ENCODE results near the gene TMSB15B. TPM values are rescaled to one million over a fixed set of nuclear protein-coding genes. Genes with fewer than 3 reads are reported as not detected.
"Not testable (repeated sequence)": the region's sequence is repeated elsewhere in the genome, so short reads cannot be mapped to it uniquely, and the experiment has no call there.

TMSB15B gene
- total RNA-seq, 1 donor from 2014 or later = 8.0 TPM

GRCh38 chrX:103918571-103919269 is 43.7 kb upstream of the TMSB15B start:
- Histone ChIP-seq H3K9ac (ENCODE audit: low read length) (peak overlapping the region; percentile 87), H2AFZ (ENCODE audit: low read depth, low read length) (peak overlapping the region; percentile 97), H4K20me1 (ENCODE audit: insufficient read depth, low read length) (no peaks in the 10 kb centered on the region), H3K27me3 (ENCODE audit: insufficient read depth, low read length) (no peaks in the 10 kb centered on the region), H3K9me3 (ENCODE audit: insufficient read depth, low read depth, low read length) (no peaks in the 10 kb centered on the region), H3K36me3 (ENCODE audit: insufficient read depth, low read length) (no peaks in the 10 kb centered on the region), H3K4me2 (ENCODE audit: low read length) (peak overlapping the region; percentile 90), H3K4me1 (ENCODE audit: insufficient read depth, low read length) (peaks cover 2% of the 10 kb centered on the region), H3K4me3 (ENCODE audit: insufficient read depth, low read depth, low read length) (peak overlapping the region; percentile 76), H3K79me2 (ENCODE audit: insufficient read depth, low read length) (peaks cover 6% of the 10 kb centered on the region), H3K27ac (ENCODE audit: low read depth, low read length) (peak overlapping the region; percentile 70)
- Mint-ChIP-seq H3K4me1 (ENCODE audit: low read depth, unreplicated experiment) (peaks cover 3% of the 10 kb centered on the region), H3K36me3 (ENCODE audit: low read depth, unreplicated experiment) (no peaks in the 10 kb centered on the region), H3K4me3 (ENCODE audit: unreplicated experiment) (peak overlapping the region; percentile 90), H3K27ac (ENCODE audit: unreplicated experiment) (no peak overlapping the region), H3K9me3 (ENCODE audit: unreplicated experiment) (no peaks in the 10 kb centered on the region), H3K27me3 (ENCODE audit: low read depth, unreplicated experiment) (no peaks in the 10 kb centered on the region)
- FAIRE-seq = no peak
- DNase-seq (ENCODE audit: low read depth) = peak; percentile 66
- no peak for TF ChIP-seq EZH2 (IDR thresholded peaks at IDR 0.05; ENCODE audit: insufficient read depth, low read length)
- TF ChIP-seq CTCF (IDR thresholded peaks at IDR 0.05; ENCODE audit: insufficient read depth, low read depth, low read length) = no peak

GRCh38 chrX:103919270-103919637 is 43.2 kb upstream of the TMSB15B start:
- Histone ChIP-seq H3K4me2 (ENCODE audit: low read length) (peak overlapping the region; percentile 90), H3K79me2 (ENCODE audit: insufficient read depth, low read length) (peaks cover 6% of the 10 kb centered on the region), H3K9ac (ENCODE audit: low read length) (peak overlapping the region; percentile 87), H3K27me3 (ENCODE audit: insufficient read depth, low read length) (no peaks in the 10 kb centered on the region), H3K36me3 (ENCODE audit: insufficient read depth, low read length) (no peaks in the 10 kb centered on the region), H4K20me1 (ENCODE audit: insufficient read depth, low read length) (no peaks in the 10 kb centered on the region), H2AFZ (ENCODE audit: low read depth, low read length) (peak overlapping the region; percentile 97), H3K4me3 (ENCODE audit: insufficient read depth, low read depth, low read length) (peak overlapping the region; percentile 76), H3K27ac (ENCODE audit: low read depth, low read length) (peak overlapping the region; percentile 70), H3K9me3 (ENCODE audit: insufficient read depth, low read depth, low read length) (no peaks in the 10 kb centered on the region), H3K4me1 (ENCODE audit: insufficient read depth, low read length) (no peaks in the 10 kb centered on the region)
- H3K36me3 Mint-ChIP-seq (ENCODE audit: low read depth, unreplicated experiment) = no peaks in the 10 kb centered on the region
- no peaks in the 10 kb centered on the region for H3K9me3 Mint-ChIP-seq (ENCODE audit: unreplicated experiment)
- TF ChIP-seq EZH2 (IDR thresholded peaks at IDR 0.05; ENCODE audit: insufficient read depth, low read length) (no peak), CTCF (IDR thresholded peaks at IDR 0.05; ENCODE audit: insufficient read depth, low read depth, low read length) (peak; percentile 31)
- H3K27me3 Mint-ChIP-seq (ENCODE audit: low read depth, unreplicated experiment) = no peaks in the 10 kb centered on the region
- H3K4me1 Mint-ChIP-seq (ENCODE audit: low read depth, unreplicated experiment) = no peaks in the 10 kb centered on the region
- peak overlapping the region; percentile 90 for H3K4me3 Mint-ChIP-seq (ENCODE audit: unreplicated experiment)
- FAIRE-seq (no peak), DNase-seq (ENCODE audit: low read depth) (peak; percentile 44)
- H3K27ac Mint-ChIP-seq (ENCODE audit: unreplicated experiment) = no peak overlapping the region

- H3K27ac ChIP-seq (ENCODE audit: low read depth, low read length); H3K9me3 ChIP-seq (ENCODE audit: insufficient read depth, low read depth, low read length); H3K4me2 ChIP-seq (ENCODE audit: low read length); H3K27me3 Mint-ChIP-seq (ENCODE audit: low read depth, unreplicated experiment); H3K36me3 ChIP-seq (ENCODE audit: insufficient read depth, low read length); H3K36me3 Mint-ChIP-seq (ENCODE audit: low read depth, unreplicated experiment); DNase-seq (ENCODE audit: low read depth); H3K9me3 Mint-ChIP-seq (ENCODE audit: unreplicated experiment); H4K20me1 ChIP-seq (ENCODE audit: insufficient read depth, low read length); H3K4me3 ChIP-seq (ENCODE audit: insufficient read depth, low read depth, low read length); H3K79me2 ChIP-seq (ENCODE audit: insufficient read depth, low read length); H3K27ac Mint-ChIP-seq (ENCODE audit: unreplicated experiment); H2AFZ ChIP-seq (ENCODE audit: low read depth, low read length); H3K27me3 ChIP-seq (ENCODE audit: insufficient read depth, low read length); H3K4me3 Mint-ChIP-seq (ENCODE audit: unreplicated experiment); H3K4me1 Mint-ChIP-seq (ENCODE audit: low read depth, unreplicated experiment); H3K9ac ChIP-seq (ENCODE audit: low read length); H3K4me1 ChIP-seq (ENCODE audit: insufficient read depth, low read length): not testable (repeated sequence)
- FAIRE-seq = peak; percentile 70
Measured at GRCh38 chrX:103920515-103920914, 41.9 kb upstream of the TMSB15B start.
